HCT116 (cell line): ENCODE data around the gene AIF1L. TPM values are rescaled to one million over a fixed set of nuclear protein-coding genes. Genes with fewer than 3 reads are reported as not detected.

Experiments
- ATAC-seq: fragments of 200-7000 bp; cut with Tn5 transposase; 2 replicates; pipeline ENCODE4 v1.9.1; 2020; ENCODE audit warnings: mild to moderate bottlenecking, moderate library complexity
- BruUV-seq: library from RNA; stranded (reverse); fragments of 400-500 nt; replicated peaks from 2 replicates; lab custom pipeline; 2021; lab: Mats Ljungman, UMichigan
- CTCF ChIA-PET: fragments of 300-600 bp; sonication (Branson Sonifier 250); formaldehyde crosslinking; loops from one replicate; lab custom pipeline; 2021; ENCODE audit warnings: antibody characterized with exemption; lab: Charles Lee
- POLR2A ChIA-PET: fragments of 300-600, 350-600 bp; sonication (Branson Sonifier 250); formaldehyde crosslinking; loops from one replicate; lab custom pipeline; 2021; ENCODE audit warnings: antibody characterized with exemption; lab: Charles Lee
- RAD21 ChIA-PET, 2 experiments: fragments of 300-600 bp; sonication (Branson Sonifier 250); formaldehyde crosslinking; loops; one replicate each; lab custom pipeline; 2023; ENCODE audit warnings: low total read pairs in 2 of 2; ENCODE audit not compliant: uncharacterized antibody in 2 of 2, unreplicated experiment in 2 of 2, low non-redundant PET in 1 of 2; lab: Charles Lee
- DNase-seq: peaks from one replicate; pipeline ENCODE4 v3.0.0-alpha.2; 2010; ENCODE audit warnings: low read depth, low spot score
- H2AFZ ChIP-seq: fragments of 200-600 bp; shearing (Covaris generic), sonication (generic); 2 replicates; pipeline ENCODE4 v1.6.1; 2017; ENCODE audit warnings: low read depth, mixed run types, mixed read lengths, antibody characterized with exemption, low read length; ENCODE audit not compliant: poor library complexity, severe bottlenecking
- H3K27ac ChIP-seq: 2 replicates; pipeline ENCODE4 v1.5.1; 2012; ENCODE audit warnings: low read depth, low read length
- H3K27me3 ChIP-seq: fragments of 200-600 bp; sonication (generic); 2 replicates; pipeline ENCODE4 v1.6.1; 2016; ENCODE audit warnings: mixed run types, low read length, mixed read lengths; ENCODE audit not compliant: insufficient read depth
- H3K36me3 ChIP-seq, 2 experiments: fragments of 200-500 bp in 1 of 2; fragments of 200-600 bp in 1 of 2; sonication (Bioruptor generic) in 1 of 2; sonication (generic) in 1 of 2; 2 replicates each; pipeline versions ENCODE4 v1.5.1 to v1.6.1; 2014 to 2016; ENCODE audit warnings: low read length in 2 of 2, inconsistent platforms in 1 of 2, mixed read lengths in 1 of 2, mixed run types in 1 of 2; ENCODE audit not compliant: insufficient read depth in 2 of 2, control insufficient read depth in 1 of 2
- H3K4me1 ChIP-seq, 2 experiments: fragments of 200-600 bp in 1 of 2; sonication (generic) in 1 of 2; 2 replicates each; pipeline versions ENCODE4 v1.5.1 to v1.6.1; 2012 to 2017; ENCODE audit warnings: low read length in 2 of 2, inconsistent platforms in 1 of 2, mild to moderate bottlenecking in 1 of 2, mixed read lengths in 1 of 2, mixed run types in 1 of 2, moderate library complexity in 1 of 2; ENCODE audit not compliant: insufficient read depth in 2 of 2, control insufficient read depth in 1 of 2
- H3K4me2 ChIP-seq: fragments of 200-600 bp; sonication (generic); 2 replicates; pipeline ENCODE4 v1.6.1; 2017; ENCODE audit warnings: mixed run types, low read length, mixed read lengths
- H3K4me3 ChIP-seq, 2 experiments: fragments of 200-600 bp in 1 of 2; sonication (generic) in 1 of 2; replicated peaks in 1 of 2; 2 replicates each; pipeline ENCODE4 v1.5.1; 2011 to 2016; ENCODE audit warnings: low read length in 2 of 2, control low read depth in 1 of 2, low read depth in 1 of 2, mild to moderate bottlenecking in 1 of 2, mixed read lengths in 1 of 2, mixed run types in 1 of 2
- H3K79me2 ChIP-seq: fragments of 200-600 bp; sonication (generic); 2 replicates; pipeline ENCODE4 v1.6.1; 2017; ENCODE audit warnings: mild to moderate bottlenecking, mixed run types, low read length, moderate library complexity, mixed read lengths; ENCODE audit not compliant: insufficient read depth
- H3K9ac ChIP-seq: fragments of 200-600 bp; sonication (generic); 2 replicates; pipeline ENCODE4 v1.6.1; 2016; ENCODE audit warnings: low read length, mixed read lengths
- H3K9me2 ChIP-seq: fragments of 200-600 bp; sonication (generic), shearing (Covaris generic); 2 replicates; pipeline ENCODE4 v1.6.1; 2017; ENCODE audit warnings: mixed run types, mild to moderate bottlenecking, moderate library complexity; ENCODE audit not compliant: insufficient read depth
- H3K9me3 ChIP-seq, 2 experiments: fragments of 200-500 bp in 1 of 2; fragments of 200-600 bp in 1 of 2; sonication (Bioruptor generic) in 1 of 2; sonication (generic) in 1 of 2; 2 replicates each; pipeline ENCODE4 v1.6.1; 2014 to 2017; ENCODE audit warnings: low read length in 2 of 2, mixed read lengths in 2 of 2, inconsistent platforms in 1 of 2, low read depth in 1 of 2, mild to moderate bottlenecking in 1 of 2, mixed run types in 1 of 2, moderate library complexity in 1 of 2; ENCODE audit not compliant: control insufficient read depth in 1 of 2, insufficient read depth in 1 of 2
- H4K20me1 ChIP-seq: fragments of 200-600 bp; sonication (generic), shearing (Covaris generic); 2 replicates; pipeline ENCODE4 v1.6.1; 2017; ENCODE audit warnings: mixed run types, mild to moderate bottlenecking, moderate library complexity; ENCODE audit not compliant: insufficient read depth
- CBX3 ChIP-seq: IDR thresholded peaks from 2 replicates; pipeline ENCODE4 v1.6.1; 2012; ENCODE audit warnings: low read depth
- CEBPB ChIP-seq: IDR thresholded peaks from 2 replicates; pipeline ENCODE4 v1.6.1; 2012; ENCODE audit warnings: low read depth
- EGR1 ChIP-seq: IDR thresholded peaks from 2 replicates; pipeline ENCODE4 v1.6.1; 2012; ENCODE audit warnings: low read depth
- ELF1 ChIP-seq: IDR thresholded peaks from 2 replicates; pipeline ENCODE4 v1.6.1; 2012; ENCODE audit warnings: low read depth, borderline replicate concordance
- EZH2 ChIP-seq: fragments of 200-600 bp; sonication (generic); IDR thresholded peaks from 2 replicates; pipeline ENCODE4 v1.6.1; 2017; ENCODE audit warnings: antibody characterized with exemption, mixed run types
- EZH2phosphoT487 ChIP-seq: fragments of 200-600 bp; IDR thresholded peaks from 2 replicates; pipeline ENCODE4 v1.6.1; 2018; ENCODE audit warnings: antibody characterized with exemption, borderline replicate concordance
- FOSL1 ChIP-seq: IDR thresholded peaks from 2 replicates; pipeline ENCODE4 v1.6.1; 2012; ENCODE audit warnings: low read depth
- JUND ChIP-seq: IDR thresholded peaks from 2 replicates; pipeline ENCODE4 v1.6.1; 2012
- MAX ChIP-seq: IDR thresholded peaks from 2 replicates; pipeline ENCODE4 v1.6.1; 2012
- POLR2A ChIP-seq: IDR thresholded peaks from 2 replicates; pipeline ENCODE4 v1.7.0; 2011; ENCODE audit warnings: borderline replicate concordance; ENCODE audit not compliant: insufficient read depth, insufficient read length; ENCODE audit errors: extremely low read depth
- POLR2AphosphoS5 ChIP-seq: IDR thresholded peaks from 2 replicates; pipeline ENCODE4 v1.6.1; 2011; ENCODE audit warnings: mild to moderate bottlenecking, low read depth, low read length, moderate library complexity
- RAD21 ChIP-seq: IDR thresholded peaks from 2 replicates; pipeline ENCODE4 v1.6.1; 2012; ENCODE audit warnings: low read depth, mild to moderate bottlenecking
- SIN3A ChIP-seq: IDR thresholded peaks from 2 replicates; pipeline ENCODE4 v1.6.1; 2012; ENCODE audit warnings: low read depth
- SP1 ChIP-seq: IDR thresholded peaks from 2 replicates; pipeline ENCODE4 v1.6.1; 2012; ENCODE audit warnings: low read depth
- SRF ChIP-seq: IDR thresholded peaks from 2 replicates; pipeline ENCODE4 v1.6.1; 2012; ENCODE audit warnings: low read depth
- TCF7L2 ChIP-seq: IDR thresholded peaks from 2 replicates; pipeline ENCODE4 v1.7.0; 2011; ENCODE audit warnings: borderline replicate concordance, inconsistent platforms; ENCODE audit not compliant: insufficient read depth, insufficient read length; ENCODE audit errors: extremely low read depth
- YY1 ChIP-seq: IDR thresholded peaks from 2 replicates; pipeline ENCODE4 v1.6.1; 2011; ENCODE audit warnings: low read length, low read depth, moderate library complexity, mild to moderate bottlenecking; ENCODE audit not compliant: insufficient replicate concordance; ENCODE audit errors: extremely low read depth
- ZBTB33 ChIP-seq: IDR thresholded peaks from 2 replicates; pipeline ENCODE4 v1.6.1; 2011; ENCODE audit warnings: mild to moderate bottlenecking, low read length, moderate library complexity; ENCODE audit not compliant: insufficient replicate concordance; ENCODE audit errors: extremely low read depth
- ZFX ChIP-seq: fragments of 450-650 bp; IDR thresholded peaks from 2 replicates; pipeline ENCODE4 v1.6.1; 2017
- ZNF274 ChIP-seq: fragments of 200-500 bp; sonication (Bioruptor generic); IDR thresholded peaks from 2 replicates; pipeline ENCODE4 v1.6.1; 2014; ENCODE audit warnings: mild to moderate bottlenecking, low read depth, low read length, inconsistent platforms
- intact Hi-C: fragments of 100-400 bp; cut with micrococcal nuclease; formaldehyde crosslinking; loops from 2 replicates; pipeline ENCODE4 v1.10.0; 2022
- total RNA-seq: library from RNA; stranded (reverse); gene quantifications from one replicate; pipeline ENCODE4 v1.2.1, GENCODE V29; 2021; ENCODE audit not compliant: unreplicated experiment
- TF ChIP-seq, protein P1 (sequence below), 3 experiments: fragments of 200-600 bp in 1 of 3; sonication (generic) in 1 of 3; IDR thresholded peaks in 2 of 3; conservative IDR thresholded peaks in 1 of 3; 2 replicates each; pipeline ENCODE4 v1.5.1; 2012 to 2017; ENCODE audit warnings: low read depth in 2 of 3, low read length in 2 of 3, antibody characterized with exemption in 1 of 3, borderline replicate concordance in 1 of 3, control low read depth in 1 of 3, mild to moderate bottlenecking in 1 of 3, mixed read lengths in 1 of 3, mixed run types in 1 of 3, moderate library complexity in 1 of 3; ENCODE audit not compliant: insufficient read depth in 1 of 3
- TF ChIP-seq, protein P2 (sequence below): IDR thresholded peaks from 2 replicates; pipeline ENCODE4 v1.6.1; 2012

Gene AIF1L
- total RNA-seq, 1 experiment from 2014 or later: 34.0 TPM

GRCh38 chr9:131125288-131126058 is 29.1 kb downstream of the AIF1L start, which contains the start of gene NUP214:
NUP214 (plus strand) TSS chr9:131125586; CDS start chr9:131125705, 119 bp downstream.
- POLR2A ChIA-PET: interaction anchor here (0.6 to 1.0 kb wide), 4 partner anchors 26 to 180 kb away, joined by 3 to 4 read pairs (median 4); no protein-coding TSS in a partner anchor
- H2AFZ ChIP-seq: no peak within 1 kb of the TSS
- H3K79me2 ChIP-seq: peaks cover 51% of the 10 kb centered on the region
- ATAC-seq (peak; percentile 99), DNase-seq (peak; percentile 94)
- intact Hi-C loops: loop anchor here (5.0 kb wide), 1 partner anchor 68 kb away; no protein-coding TSS in a partner anchor
- peaks cover 26 to 27% of the 10 kb centered on the region in 2 experiments for H3K36me3 ChIP-seq
- peak within 1 kb of the TSS; percentile 80 for H3K27ac ChIP-seq
- H4K20me1 ChIP-seq: no peaks in the 10 kb centered on the region
- CTCF ChIA-PET: interaction anchor here (1.0 to 1.8 kb wide), 3 partner anchors 37 to 211 kb away, joined by 4 to 6 read pairs (median 5); no protein-coding TSS in a partner anchor
- peaks cover 6 to 12% of the 10 kb centered on the region in 2 experiments; a peak in 3 of 4 replicates for H3K4me1 ChIP-seq
- H3K27me3 ChIP-seq: no peaks in the 10 kb centered on the region
- H3K9ac ChIP-seq: peak within 1 kb of the TSS; percentile 96
- H3K4me3 ChIP-seq: peak within 1 kb of the TSS; percentile 91 to 99
- no peaks in the 10 kb centered on the region for H3K9me2 ChIP-seq
- BruUV-seq: TSS peak; percentile 58
- H3K4me2 ChIP-seq: peak within 1 kb of the TSS; percentile 88
- H3K9me3 ChIP-seq: no peaks in the 10 kb centered on the region
- RAD21 ChIA-PET: no interaction called here
- TF ChIP-seq FOSL1 (no peak), CEBPB (no peak), POLR2AphosphoS5 (peak; percentile 97), SIN3A (peak; percentile 96), ZNF274 (no peak), JUND (no peak), TCF7L2 (peak; percentile 88), ZFX (peak; percentile 94), ELF1 (peak; percentile 70; the same call in 1 of the 2 replicates), RAD21 (no peak), SRF (peak; percentile 98), SP1 (peak; percentile 88), EZH2 (no peak), EZH2phosphoT487 (no peak), POLR2A (peak; percentile 94), EGR1 (no peak), ZBTB33 (peak; percentile 90), YY1 (peak; percentile 32), MAX (peak; percentile 91), CBX3 (no peak)
- TF ChIP-seq, protein P1, sequence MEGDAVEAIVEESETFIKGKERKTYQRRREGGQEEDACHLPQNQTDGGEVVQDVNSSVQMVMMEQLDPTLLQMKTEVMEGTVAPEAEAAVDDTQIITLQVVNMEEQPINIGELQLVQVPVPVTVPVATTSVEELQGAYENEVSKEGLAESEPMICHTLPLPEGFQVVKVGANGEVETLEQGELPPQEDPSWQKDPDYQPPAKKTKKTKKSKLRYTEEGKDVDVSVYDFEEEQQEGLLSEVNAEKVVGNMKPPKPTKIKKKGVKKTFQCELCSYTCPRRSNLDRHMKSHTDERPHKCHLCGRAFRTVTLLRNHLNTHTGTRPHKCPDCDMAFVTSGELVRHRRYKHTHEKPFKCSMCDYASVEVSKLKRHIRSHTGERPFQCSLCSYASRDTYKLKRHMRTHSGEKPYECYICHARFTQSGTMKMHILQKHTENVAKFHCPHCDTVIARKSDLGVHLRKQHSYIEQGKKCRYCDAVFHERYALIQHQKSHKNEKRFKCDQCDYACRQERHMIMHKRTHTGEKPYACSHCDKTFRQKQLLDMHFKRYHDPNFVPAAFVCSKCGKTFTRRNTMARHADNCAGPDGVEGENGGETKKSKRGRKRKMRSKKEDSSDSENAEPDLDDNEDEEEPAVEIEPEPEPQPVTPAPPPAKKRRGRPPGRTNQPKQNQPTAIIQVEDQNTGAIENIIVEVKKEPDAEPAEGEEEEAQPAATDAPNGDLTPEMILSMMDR (IDR thresholded peaks at IDR 0.05 in 2 of 3, conservative IDR thresholded peaks at IDR 0.05 in 1 of 3; ENCODE audit: borderline replicate concordance in 1 of 3, insufficient read depth in 1 of 3, low read depth in 2 of 3, low read length in 2 of 3): no peak
- TF ChIP-seq, protein P2, sequence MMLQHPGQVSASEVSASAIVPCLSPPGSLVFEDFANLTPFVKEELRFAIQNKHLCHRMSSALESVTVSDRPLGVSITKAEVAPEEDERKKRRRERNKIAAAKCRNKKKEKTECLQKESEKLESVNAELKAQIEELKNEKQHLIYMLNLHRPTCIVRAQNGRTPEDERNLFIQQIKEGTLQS: no peak
